G401.6 (cell line): ENCODE results near the gene RHOBTB3.
"Not testable (repeated sequence)": the region's sequence is repeated elsewhere in the genome, so short reads cannot be mapped to it uniquely, and the experiment has no call there.

Experiments
- FAIRE-seq: peaks from 2 replicates; lab custom pipeline; 2012; peaks lifted over from hg19 to GRCh38; lab: Jason Lieb, UNC

RHOBTB3 gene, protein sequence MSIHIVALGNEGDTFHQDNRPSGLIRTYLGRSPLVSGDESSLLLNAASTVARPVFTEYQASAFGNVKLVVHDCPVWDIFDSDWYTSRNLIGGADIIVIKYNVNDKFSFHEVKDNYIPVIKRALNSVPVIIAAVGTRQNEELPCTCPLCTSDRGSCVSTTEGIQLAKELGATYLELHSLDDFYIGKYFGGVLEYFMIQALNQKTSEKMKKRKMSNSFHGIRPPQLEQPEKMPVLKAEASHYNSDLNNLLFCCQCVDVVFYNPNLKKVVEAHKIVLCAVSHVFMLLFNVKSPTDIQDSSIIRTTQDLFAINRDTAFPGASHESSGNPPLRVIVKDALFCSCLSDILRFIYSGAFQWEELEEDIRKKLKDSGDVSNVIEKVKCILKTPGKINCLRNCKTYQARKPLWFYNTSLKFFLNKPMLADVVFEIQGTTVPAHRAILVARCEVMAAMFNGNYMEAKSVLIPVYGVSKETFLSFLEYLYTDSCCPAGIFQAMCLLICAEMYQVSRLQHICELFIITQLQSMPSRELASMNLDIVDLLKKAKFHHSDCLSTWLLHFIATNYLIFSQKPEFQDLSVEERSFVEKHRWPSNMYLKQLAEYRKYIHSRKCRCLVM

DNA sequence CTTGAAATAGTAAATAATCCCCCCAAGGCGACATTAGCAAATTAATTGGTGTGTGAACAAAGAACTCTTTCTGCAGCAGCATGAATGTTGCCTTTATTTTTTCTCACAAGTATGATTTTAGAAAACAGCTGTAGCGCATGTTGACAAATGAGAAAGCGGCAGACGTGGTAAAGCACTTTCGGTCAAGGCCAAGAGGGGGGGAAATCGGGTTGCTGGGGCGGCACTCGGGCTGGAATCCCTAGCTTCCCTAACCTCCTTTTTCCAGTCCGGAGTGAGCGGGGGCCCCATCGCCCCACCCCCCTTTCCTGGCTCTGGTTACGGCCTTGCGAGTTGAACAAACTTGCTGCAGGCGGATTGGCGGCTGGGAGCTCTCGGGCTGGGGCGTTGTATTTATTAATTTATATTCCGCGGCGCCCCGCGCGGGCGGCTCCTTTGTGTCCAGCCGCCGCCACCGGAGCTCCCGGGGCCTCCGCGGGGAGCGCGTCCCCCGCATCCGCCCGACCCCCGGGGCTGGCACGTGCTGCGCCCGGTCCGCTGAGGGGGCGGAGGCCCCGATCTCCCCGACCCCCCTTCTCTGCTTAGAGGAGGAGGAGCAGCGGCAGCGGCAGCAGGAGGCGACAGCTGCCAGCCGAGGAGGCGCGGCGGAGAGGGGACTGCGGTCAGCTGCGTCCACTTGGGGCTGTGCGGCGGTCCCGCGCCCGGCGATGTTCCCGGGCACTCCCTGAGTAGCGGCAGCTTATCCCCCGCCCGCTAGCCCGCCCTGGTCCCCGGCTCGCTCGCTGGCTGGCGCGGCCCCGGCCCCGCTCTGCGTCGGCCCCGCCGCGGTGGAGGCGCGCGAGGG is at the start of gene RHOBTB3:
TSS of gene RHOBTB3 (plus strand) at position 607 of the 841 bp plus-strand sequence. CDS start 347 bp downstream, outside the sequence.
- FAIRE-seq = no peak

DNA sequence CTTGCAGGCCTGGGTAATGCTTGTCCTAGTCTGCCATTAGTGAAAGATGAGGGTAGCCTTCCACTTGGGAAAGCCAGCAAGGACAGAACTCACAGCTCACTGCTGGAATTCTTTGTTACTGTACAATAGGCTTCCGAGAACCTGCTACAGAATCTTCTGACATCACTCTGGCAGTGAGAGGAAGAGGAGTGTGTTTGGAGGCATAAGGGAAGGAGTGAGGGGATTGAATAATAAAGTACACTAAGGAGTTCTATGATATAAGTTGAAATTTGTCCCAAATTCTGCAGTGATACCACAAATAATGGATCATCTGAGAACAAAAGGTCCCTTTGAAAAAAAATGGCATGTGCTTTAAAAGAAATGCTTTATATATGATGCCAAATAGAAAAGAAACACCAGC is 48.2 kb upstream of the RHOBTB3 start, which contains the start of gene SPATA9:
TSS of gene SPATA9 (minus strand) at position 101 of the 400 bp plus-strand sequence. CDS start 137 bp downstream, outside the sequence.
- no peak for FAIRE-seq

DNA sequence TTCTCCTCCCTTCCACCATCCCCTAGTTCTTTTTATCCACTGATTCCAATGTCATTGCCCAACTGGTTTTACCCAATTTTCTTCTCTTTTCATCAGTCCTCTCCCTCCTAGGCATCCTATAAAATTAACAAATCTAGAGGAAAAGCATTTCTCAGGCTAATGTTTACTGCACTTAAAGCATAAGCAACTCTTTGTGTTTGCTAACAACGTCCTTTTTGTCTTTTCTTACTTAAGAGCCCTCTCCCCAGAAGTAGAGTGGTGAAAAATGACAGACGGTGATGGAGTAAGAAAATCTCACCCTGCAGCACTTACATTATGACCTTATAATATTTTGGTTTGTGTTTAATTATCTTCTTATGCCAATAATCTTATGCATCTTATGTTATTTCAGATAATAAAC is 46.8 kb upstream of the RHOBTB3 start:
- no peak for FAIRE-seq

DNA sequence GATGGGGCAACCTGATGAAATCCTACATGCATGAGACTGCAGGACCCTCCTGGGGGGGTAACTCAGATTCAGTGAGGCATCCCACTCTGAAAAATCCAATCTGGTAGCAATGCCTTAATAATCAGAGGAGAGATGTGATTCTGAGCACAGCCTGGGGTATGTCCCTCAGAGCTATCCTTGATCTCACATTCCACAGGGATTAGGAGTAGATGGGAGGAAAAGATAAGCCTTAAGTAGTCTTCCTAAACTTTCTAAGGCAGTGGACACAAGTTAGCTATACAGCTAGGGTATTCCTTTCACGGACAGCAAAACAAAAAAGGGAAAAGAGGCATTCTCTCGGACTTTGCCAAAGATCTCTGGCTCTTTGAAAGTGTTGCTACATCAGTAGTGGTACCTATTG is 44.5 kb upstream of the RHOBTB3 start:
- no peak for FAIRE-seq

DNA sequence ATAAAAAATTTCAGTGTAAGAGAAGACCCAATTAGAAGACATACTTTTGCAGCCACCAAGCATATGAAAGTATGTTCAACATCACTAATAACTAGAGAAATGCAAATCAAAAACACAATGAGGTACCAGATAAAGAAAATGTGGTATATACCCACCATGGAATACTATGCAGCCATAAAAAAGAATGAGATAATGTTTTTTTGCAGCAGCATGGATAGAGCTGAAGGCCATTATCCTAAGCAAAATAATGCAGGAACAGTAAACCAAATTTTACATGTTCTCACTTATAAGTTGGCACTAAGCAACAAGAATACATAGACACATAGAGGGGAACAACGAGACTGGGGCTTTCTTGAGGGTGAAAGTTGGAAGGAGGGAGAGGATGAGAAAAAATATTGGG is 41.5 kb upstream of the RHOBTB3 start:
- no peak for FAIRE-seq

DNA sequence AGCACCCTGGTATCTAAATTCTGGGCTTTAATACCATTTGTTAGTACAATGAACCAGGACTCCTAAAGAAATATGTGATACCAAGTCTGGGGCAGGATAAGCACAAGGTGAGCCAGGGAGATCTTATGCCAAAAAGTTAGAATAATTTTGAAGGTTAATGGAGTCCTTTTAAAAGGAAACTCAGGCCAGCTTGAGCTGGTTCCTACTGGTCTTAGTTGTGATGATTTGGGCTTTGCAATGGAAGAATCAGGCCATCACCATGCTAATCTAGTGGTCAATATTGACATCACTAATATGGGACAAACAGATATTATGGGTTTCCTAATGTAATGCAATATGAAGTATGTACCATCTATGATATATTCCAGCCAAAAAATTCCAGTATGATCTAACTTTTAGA is 40.8 kb upstream of the RHOBTB3 start:
- no peak for FAIRE-seq

DNA sequence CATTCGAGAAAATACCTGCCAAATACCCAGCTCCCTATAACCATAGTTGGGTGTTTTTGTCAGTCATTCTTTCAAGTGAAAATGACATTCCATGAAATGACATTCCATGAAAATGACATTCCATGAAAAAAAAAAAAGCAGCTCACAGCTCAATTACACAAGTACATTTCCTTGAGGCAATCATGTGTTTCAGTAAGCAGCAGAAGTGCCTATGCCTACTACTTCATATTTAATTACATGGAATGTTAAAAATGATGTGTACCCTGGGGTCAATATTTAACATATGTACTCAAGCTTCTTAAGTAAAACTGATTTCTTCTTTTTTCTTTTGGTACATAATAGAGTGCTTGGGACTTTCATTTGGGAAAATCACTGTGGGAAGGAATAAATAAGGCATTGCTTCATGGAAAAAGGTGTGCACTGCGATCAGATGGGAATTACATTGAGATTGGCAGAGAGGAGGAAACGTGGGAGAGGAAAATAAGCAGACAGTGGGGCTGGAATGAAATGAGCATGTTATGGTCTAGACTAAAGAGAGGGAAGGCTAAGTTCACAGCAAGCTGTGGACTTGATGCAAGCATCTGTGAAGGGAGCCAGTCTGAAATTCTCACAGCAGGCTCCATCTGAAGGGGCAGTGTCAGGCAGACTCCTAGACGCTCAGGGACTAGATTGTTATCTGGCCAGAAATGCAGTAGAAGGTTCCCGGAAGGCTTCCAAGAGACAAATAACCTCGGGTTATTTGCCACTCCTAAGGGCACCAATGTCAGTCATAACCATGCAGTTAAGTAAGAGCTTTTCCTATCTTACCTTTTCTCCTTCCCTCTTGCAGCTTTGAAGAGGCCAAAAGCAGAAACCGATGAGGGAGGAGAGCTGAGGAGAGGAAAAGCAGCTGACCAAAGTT is 33.1 kb upstream of the RHOBTB3 start:
- no peak for FAIRE-seq

DNA sequence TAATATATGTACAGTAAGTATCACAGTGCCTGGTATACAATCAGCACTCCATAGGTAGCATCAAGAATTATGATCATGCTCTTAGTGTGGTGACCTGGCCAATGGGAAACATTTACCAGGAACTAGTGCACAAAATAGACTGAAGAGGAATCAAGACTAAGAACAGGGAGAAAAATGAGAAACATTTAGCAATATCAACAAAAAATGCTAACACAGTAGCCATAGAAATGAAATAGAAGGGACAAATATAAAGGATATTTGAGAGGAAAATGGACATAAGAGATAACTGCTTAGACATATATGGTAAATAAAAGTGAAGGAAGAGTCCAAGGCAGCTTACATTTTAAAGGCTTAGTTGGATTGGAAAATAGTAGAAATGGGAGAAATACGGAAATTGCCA is 31.8 kb upstream of the RHOBTB3 start:
- FAIRE-seq = no peak

DNA sequence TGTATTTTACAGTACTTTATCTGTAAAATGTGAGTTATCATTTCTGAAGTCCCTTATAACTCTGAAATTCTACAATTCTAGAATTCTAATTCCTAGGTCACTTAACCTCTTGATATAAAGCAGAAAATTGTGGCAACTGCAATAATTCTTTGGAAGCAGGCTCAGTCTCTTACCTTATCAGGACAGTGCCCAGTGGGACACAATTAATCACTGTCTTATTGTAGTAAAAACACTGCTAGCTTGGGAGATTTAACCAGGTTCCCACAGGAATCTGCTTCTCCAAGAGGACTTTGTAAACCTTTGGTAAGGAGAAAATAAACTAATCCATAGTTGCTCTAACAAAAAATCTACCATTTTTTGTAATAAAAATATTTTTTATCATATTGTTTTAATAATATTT is 30.1 kb upstream of the RHOBTB3 start:
- FAIRE-seq = no peak

DNA sequence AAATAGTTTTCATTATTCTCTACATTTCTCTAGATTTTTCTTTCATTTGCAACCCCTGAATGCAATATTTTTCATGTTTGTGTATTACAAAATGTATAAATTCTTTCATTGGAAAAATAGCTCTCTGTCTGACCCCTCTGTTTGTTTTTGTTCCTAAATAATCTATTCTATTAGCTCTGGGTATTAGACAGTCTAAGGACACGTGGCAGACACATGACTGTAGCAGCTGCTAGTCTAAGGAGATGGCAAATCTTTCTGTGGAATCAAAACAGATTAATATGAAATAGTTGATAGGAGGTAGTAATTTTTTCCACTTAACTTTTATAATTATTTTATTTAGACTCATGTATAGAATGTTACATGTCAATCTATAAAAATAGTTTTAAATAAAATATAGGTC is 27.0 kb upstream of the RHOBTB3 start:
- no peak for FAIRE-seq

DNA sequence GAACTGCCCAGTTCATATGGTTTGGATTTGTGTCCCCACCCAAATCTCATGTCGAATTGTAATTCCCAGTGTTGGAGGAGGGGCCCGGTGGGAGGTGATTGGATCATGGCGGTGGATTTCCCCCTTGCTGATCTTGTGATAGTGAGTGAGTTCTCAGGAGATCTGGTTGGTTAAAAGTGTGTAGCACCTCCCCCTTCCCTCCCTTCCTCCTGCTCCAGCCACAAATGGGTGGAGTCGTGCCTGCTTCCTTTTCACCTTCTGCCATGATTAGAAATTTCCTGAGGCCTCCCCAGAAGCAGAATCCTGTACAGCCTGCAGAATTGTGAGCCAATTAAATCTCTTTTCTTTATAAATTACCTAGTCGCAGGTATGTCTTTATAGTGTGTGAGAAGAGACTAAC is 24.9 kb upstream of the RHOBTB3 start:
- not testable (repeated sequence) for FAIRE-seq

DNA sequence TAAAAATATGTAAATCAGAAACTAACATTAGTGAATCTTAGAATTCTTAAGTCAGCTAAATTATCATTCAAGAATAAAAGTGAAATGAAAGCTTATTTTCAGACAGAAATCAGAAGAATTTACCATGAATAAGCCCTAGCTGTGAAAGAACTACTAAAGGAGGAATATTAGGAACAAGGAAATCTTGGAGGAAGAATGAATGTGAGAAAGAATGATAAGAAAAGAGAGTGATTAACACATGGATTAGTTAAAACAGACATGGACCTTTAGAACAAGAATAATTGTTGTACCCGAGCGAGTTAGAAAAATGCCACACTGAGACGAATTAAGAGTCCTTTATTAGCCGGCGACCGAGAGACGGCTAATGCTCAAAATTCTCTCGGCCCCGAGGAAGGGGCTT is 24.1 kb upstream of the RHOBTB3 start:
- no peak for FAIRE-seq

DNA sequence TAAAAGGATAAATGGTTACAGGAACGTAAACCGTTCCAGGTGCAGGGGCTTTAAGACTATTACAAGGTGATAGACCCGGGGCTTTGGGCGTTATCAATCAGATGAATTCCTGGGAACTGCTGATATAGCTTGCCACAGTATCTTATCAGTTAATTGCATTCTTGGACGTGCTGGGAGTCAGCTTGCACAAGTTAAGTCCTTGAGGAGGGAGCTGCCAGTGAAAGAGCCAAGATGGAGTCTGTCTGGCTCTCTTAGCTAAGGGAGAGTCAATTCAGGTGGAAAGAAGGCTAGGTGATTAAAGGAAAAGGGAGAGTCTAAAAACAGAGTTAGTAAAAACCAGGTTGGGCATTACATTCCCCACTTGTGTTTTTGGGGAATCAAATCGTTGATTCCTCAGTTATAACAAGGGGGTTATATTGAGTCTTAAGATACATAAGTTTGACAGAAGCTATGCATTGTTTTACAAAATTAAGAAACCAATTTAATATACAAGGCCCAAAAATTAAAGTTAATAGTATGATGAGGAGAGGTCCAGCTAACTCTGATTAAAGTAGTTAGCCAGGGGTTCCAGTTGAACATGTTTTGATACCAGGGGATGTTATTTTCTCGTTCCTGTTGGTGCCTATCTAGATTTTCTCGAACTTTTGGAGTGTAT is 23.5 kb upstream of the RHOBTB3 start:
- not testable (repeated sequence) for FAIRE-seq

DNA sequence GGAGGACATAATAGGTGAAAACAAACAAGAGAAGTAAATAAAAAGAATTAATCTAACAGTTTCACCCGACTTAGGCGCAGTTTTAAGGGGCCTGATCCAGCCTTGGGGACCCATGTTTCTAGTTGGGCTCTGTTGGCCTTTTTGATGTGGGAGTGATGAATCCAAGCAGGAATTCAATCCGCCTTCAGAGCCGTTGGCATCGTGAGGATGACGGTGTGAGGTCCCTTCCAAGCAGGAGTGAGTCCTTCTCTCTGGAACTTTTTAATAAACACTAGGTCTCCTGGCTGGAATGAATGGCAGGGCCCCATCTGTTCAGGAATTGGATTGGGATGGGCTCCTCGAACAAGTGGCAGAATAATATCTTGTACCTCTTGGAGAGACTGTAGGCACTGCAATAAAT is 22.3 kb upstream of the RHOBTB3 start:
- no peak for FAIRE-seq

DNA sequence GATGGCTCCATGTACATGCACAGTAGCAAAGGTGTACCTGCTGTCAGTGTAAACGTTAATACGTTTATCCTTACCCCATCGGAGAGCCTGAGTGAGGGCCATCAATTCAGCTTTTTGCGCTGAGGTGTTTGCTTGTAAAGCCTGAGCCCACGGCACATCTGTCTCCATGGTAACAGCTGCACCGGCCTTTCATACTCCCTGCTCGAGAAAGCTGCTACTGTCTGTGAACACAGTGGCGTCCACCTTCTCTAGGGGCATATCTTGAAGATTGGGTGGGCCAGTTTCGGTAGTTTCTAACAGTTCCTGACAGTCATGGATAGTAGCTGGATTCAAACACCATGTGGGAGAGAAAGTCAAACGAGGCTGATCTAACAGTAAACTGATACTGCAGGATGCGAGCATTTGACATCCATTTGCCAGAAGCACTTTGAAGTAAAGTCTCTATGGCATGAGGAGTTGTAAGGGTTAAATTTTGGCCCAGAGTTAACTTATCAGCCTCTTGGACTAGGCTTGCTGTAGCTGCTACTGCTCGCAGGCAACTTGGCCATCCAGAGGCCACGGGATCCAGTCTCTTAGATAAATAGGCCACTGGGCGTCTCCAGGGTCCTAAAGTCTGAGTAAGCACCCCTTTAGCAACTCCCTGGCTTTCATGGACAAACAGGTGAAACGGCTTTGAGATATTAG is 21.0 kb upstream of the RHOBTB3 start:
- no peak for FAIRE-seq

DNA sequence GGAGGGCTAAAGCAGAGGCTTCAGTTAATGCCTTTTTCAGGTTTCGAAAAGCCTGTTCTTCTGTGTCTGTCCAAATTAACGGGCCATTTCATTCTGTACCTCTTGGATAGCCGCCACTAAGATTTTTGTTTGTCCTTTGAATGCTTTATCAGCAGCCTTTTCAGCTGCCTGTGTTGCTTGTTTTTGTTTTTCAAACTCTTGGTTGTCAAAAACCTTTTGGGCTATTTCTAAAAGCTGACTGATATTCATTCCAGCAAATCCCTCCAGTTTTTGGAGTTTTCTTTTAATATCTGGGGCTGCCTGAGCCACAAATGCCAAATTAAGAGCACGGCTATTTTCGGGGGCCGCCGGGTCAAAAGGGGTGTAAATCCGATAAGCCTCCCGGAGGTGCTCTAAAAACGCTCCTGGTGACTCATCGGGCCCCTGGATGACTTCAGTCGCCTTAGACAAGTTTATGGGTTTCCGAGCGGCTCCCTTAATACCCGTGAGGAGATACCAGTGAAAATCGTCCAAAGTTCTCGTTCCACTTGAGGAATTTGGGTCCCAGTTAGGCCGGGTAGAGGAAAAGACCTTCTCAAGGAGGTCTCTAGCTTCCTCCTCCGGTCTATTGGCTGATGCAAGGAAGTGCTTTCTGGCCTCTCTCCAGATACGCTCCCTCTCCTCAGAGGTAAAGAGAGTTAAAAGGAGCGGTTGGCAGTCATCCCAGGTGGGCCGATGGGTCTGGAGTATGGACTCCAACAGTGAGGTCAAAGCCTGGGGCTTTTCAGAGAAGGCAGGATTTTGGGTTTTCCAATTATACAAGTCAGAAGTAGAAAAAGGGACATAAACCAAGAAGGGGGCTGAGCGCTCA is 20.3 kb upstream of the RHOBTB3 start:
- not testable (repeated sequence) for FAIRE-seq

DNA sequence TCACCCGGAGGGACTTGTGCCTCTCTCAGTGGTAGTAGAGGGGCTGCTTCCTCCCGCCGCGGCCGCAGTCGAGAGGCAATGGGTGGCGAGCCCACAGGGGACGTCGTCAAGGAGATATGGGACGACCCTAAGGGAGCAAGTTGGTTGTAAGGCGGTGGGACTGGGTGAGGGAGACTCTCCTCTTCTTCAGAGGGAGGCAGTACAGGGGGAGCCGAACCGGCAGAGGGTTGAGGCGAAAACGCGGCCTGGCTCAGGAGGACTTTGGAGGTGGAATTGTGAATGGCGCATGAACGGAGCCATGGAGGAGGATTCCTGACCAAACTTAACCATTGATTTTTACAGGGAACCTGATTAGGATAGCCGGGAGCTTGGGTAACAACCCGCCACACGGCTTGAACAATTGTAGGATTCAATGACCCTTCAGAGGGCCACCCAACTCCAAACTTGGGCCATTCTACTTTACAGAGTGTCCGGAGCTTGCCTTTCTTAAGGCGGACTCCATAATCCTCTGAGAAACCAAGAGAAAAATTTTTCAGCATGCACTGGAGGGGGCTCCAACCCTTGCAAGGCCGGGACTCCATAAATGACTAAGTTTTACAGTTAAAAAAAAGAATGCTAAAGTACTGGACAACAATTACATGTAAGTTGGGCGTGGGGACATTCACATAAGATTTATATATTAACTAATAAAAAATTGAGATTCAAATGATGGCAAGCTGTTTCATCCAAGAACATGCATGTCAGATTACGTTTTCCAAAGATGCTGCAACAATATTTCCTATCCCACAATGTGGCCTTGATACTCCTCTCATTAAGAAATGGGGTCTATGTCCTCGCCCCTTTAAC is 19.4 kb upstream of the RHOBTB3 start:
- FAIRE-seq = no peak

DNA sequence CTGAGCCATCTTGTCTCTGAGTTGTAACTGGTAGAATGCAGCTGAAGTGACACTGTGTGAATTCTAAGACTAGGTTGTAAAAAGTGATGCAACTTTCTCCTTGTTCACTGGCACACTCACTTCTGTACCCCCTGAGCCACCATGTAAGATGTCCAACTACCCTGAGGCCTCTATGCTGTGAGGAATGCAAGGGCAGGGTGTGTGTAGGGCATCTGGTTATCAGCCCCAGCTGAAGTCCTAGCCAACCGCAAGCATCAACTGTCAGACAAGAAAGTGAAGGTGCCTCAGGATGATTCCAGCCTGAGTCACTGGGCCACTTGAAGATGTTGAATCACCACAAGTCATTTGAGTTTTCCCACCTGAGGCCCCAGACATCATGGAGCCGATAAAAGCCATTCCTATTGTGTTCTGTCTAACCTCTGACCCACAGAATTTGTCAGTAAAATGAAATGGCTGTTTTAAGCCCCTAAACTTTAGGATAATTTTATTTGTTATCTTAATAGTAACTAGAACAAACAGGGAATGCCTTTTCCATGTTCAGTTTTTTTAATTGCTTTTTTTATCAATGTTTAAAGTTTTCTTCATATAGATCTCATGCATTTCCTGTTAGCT is 18.7 kb upstream of the RHOBTB3 start:
- FAIRE-seq = no peak
